ENCODE results near the gene DTX2.
"Not testable (repeated sequence)": the region's sequence is repeated elsewhere in the genome, so short reads cannot be mapped to it uniquely, and the experiment has no call there.

DNA sequence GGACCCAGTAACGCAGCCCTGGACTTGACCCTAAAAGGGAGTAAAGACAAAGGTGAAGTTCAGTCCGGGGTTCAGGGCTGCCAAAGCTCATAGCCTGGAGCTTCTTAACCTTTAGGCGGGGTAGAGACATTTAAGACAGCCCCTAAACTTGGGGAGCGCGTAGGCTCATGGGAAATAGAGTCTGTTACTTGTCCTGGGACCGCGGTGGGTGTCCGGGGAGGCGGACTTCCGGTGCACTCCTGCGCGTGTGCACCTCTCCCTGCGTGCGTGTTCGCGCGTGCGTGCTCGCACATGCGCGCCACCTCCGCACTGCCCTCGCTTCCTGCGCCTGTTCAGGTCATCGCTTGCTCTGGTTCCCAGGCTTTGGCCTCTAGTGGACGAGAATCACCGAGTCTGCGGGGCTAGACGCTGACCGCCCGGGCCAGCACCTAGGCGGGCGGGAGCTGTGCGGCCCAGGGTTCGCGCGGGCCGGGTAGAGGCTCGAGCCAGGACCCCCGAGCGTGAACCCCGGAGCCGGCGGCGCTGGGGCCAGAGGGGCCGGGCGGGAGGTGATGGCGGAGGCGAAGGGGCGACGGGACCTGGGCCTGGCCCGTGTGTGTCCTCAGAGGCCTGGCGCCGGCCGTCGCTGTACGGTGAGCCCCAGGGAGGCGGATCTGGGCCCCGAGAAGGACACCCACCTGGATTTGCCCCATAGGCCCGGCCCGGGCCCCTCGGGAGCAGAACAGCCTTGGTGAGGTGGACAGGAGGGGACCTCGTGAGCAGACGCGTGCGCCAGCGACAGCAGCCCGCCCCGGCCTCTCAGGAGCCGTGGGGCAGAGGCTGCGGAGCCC is 87.7 kb downstream of the DTX2 start:
- TF ChIP-seq, protein P1, sequence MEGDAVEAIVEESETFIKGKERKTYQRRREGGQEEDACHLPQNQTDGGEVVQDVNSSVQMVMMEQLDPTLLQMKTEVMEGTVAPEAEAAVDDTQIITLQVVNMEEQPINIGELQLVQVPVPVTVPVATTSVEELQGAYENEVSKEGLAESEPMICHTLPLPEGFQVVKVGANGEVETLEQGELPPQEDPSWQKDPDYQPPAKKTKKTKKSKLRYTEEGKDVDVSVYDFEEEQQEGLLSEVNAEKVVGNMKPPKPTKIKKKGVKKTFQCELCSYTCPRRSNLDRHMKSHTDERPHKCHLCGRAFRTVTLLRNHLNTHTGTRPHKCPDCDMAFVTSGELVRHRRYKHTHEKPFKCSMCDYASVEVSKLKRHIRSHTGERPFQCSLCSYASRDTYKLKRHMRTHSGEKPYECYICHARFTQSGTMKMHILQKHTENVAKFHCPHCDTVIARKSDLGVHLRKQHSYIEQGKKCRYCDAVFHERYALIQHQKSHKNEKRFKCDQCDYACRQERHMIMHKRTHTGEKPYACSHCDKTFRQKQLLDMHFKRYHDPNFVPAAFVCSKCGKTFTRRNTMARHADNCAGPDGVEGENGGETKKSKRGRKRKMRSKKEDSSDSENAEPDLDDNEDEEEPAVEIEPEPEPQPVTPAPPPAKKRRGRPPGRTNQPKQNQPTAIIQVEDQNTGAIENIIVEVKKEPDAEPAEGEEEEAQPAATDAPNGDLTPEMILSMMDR (conservative IDR thresholded peaks at IDR 0.05; ENCODE audit: low read depth, low read length), result not testable (repeated sequence)
- not testable (repeated sequence) for TF ChIP-seq EZH2 (IDR thresholded peaks at IDR 0.05; ENCODE audit: low read length, unreplicated experiment)
